HepG2 (cell line): Measurements from ENCODE around the gene ALDH7A1. TPM values are rescaled to one million over a fixed set of nuclear protein-coding genes. Genes with fewer than 3 reads are reported as not detected.
A peak's percentile ranks its signal among the peaks of the same experiment; 100 is the strongest.

Source experiments
- ELF3 ChIP-seq: IDR thresholded peaks from 2 replicates; pipeline ENCODE4 v1.6.1; 2016; ENCODE audit warnings: missing genetic modification reagents, missing compliant biosample characterization
- GMEB1 ChIP-seq: sonication (generic); formaldehyde crosslinking; IDR thresholded peaks from 2 replicates; pipeline ENCODE4 v1.5.1; 2020; ENCODE audit warnings: missing genetic modification reagents, mild to moderate bottlenecking, borderline replicate concordance
- HES4 ChIP-seq: sonication (generic); formaldehyde crosslinking; IDR thresholded peaks from 2 replicates; pipeline ENCODE4 v1.9.0; 2021; ENCODE audit warnings: mild to moderate bottlenecking, missing genetic modification reagents, borderline replicate concordance
- HMGA1 ChIP-seq: sonication (generic); formaldehyde crosslinking; conservative IDR thresholded peaks from 2 replicates; pipeline ENCODE4 v1.4.0; 2020; ENCODE audit warnings: missing genetic modification reagents
- IRF9 ChIP-seq: sonication (generic); formaldehyde crosslinking; IDR thresholded peaks from 2 replicates; pipeline ENCODE4 v1.8.0; 2022; ENCODE audit warnings: missing genetic modification reagents, mild to moderate bottlenecking, borderline replicate concordance
- KDM5B ChIP-seq: sonication (generic); formaldehyde crosslinking; IDR thresholded peaks from 2 replicates; pipeline ENCODE4 v1.4.0; 2020; ENCODE audit warnings: missing genetic modification reagents, mild to moderate bottlenecking, borderline replicate concordance
- MAFK ChIP-seq, 2 experiments: IDR thresholded peaks in 1 of 2; conservative IDR thresholded peaks in 1 of 2; 2 replicates each; pipeline ENCODE4 v1.6.1; 2011; ENCODE audit warnings: improper control_type of control experiment in 2 of 2, low read length in 2 of 2
- NR2F2 ChIP-seq: IDR thresholded peaks from 2 replicates; pipeline ENCODE4 v1.6.1; 2012; ENCODE audit warnings: low read depth, inconsistent platforms, borderline replicate concordance
- SNAPC4 ChIP-seq: sonication (generic); formaldehyde crosslinking; IDR thresholded peaks from 2 replicates; pipeline ENCODE4 v1.4.0; 2020; ENCODE audit warnings: mild to moderate bottlenecking, missing genetic modification reagents
- THRA ChIP-seq: sonication (generic); formaldehyde crosslinking; IDR thresholded peaks from 2 replicates; pipeline ENCODE4 v1.4.0; 2020; ENCODE audit warnings: missing genetic modification reagents, borderline replicate concordance
- ZFP37 ChIP-seq: sonication (generic); formaldehyde crosslinking; IDR thresholded peaks from 2 replicates; pipeline ENCODE4 v1.4.0; 2020; ENCODE audit warnings: missing genetic modification reagents, borderline replicate concordance
- ZNF333 ChIP-seq: sonication (generic); formaldehyde crosslinking; IDR thresholded peaks from 2 replicates; pipeline ENCODE4 v1.4.0; 2020; ENCODE audit warnings: mild to moderate bottlenecking, missing genetic modification reagents, borderline replicate concordance
- ZNF503 ChIP-seq: sonication (generic); formaldehyde crosslinking; IDR thresholded peaks from 2 replicates; pipeline ENCODE4 v1.4.0; 2020; ENCODE audit warnings: missing genetic modification reagents
- ZNF543 ChIP-seq: sonication (generic); formaldehyde crosslinking; IDR thresholded peaks from 2 replicates; pipeline ENCODE4 v1.4.0; 2020; ENCODE audit warnings: mild to moderate bottlenecking, missing genetic modification reagents
- ZNF616 ChIP-seq: sonication (generic); formaldehyde crosslinking; IDR thresholded peaks from 2 replicates; pipeline ENCODE4 v1.5.0; 2020; ENCODE audit warnings: low read depth, mild to moderate bottlenecking, missing genetic modification reagents
- ZNF766 ChIP-seq: sonication (generic); formaldehyde crosslinking; IDR thresholded peaks from 2 replicates; pipeline ENCODE4 v1.5.0; 2020; ENCODE audit warnings: missing genetic modification reagents, borderline replicate concordance
- polyA plus RNA-seq, 8 experiments: library from polyadenylated mRNA; depleted of rRNA in 3 of 8; stranded (reverse) in 7 of 8; unstranded in 1 of 8; fragments of >200 nt; fragmentation: Illumina TruSeq in 4 of 8; extraction: Trizol in 4 of 8; gene quantifications; 2 replicates each; pipeline versions ENCODE4 v1.2.1 to v1.2.3, GENCODE V29; 2011 to 2016; ENCODE audit warnings: low read depth in 4 of 8, missing spikeins in 1 of 8, mixed read lengths in 1 of 8; ENCODE audit not compliant: insufficient read depth in 1 of 8
- total RNA-seq, 5 experiments: library from RNA; depleted of rRNA; stranded (reverse); fragments of >200 nt; fragmentation: Illumina TruSeq; extraction: Trizol; gene quantifications; 2 replicates each; pipeline ENCODE4 v1.2.3, GENCODE V29; 2016; ENCODE audit warnings: low read depth in 1 of 5

ALDH7A1 gene
- total and polyA plus RNA-seq, 2 of the 13 experiments (the other 11 are each of a cell fraction or from before 2014, with no cell fraction given): 69.0 to 100 TPM

GRCh38 chr5:126594748-126595485 is at the start of gene ALDH7A1 (continued):
- peak; percentile 67; the same call in 1 of the 2 replicates for TF ChIP-seq SNAPC4 (CRISPR knock-in tag)
- 0 out of 2 replicates have a peak, but pooled peaks have one; percentile 35 for TF ChIP-seq ZNF503
- no peak for TF ChIP-seq HMGA1 (CRISPR knock-in tag)
- no peak for TF ChIP-seq ZNF616 (CRISPR knock-in tag)
- TF ChIP-seq THRA (CRISPR knock-in tag): 0 out of 2 replicates have a peak, but pooled peaks have one; percentile 37
- peak; percentile 37; the same call in 1 of the 2 replicates for TF ChIP-seq NR2F2
- TF ChIP-seq ZNF766 (CRISPR knock-in tag): 0 out of 2 replicates have a peak, but pooled peaks have one; percentile 35
- peak; percentile 52; the same call in 1 of the 2 replicates for TF ChIP-seq GMEB1 (CRISPR knock-in tag)
- peak; percentile 85 for TF ChIP-seq ELF3
- peak; percentile 84; the same call in 1 of the 2 replicates for TF ChIP-seq KDM5B (CRISPR knock-in tag)
- no peak for TF ChIP-seq ZNF333 (CRISPR knock-in tag)
- peak; percentile 76; the same call in 1 of the 2 replicates for TF ChIP-seq IRF9 (CRISPR knock-in tag)
- TF ChIP-seq ZNF543: no peak
- no peak; the same call in 1 of the 2 replicates for TF ChIP-seq ZFP37 (CRISPR knock-in tag)
- TF ChIP-seq HES4 (CRISPR knock-in tag): 0 out of 2 replicates have a peak, but pooled peaks have one; percentile 59
- no peak for TF ChIP-seq MAFK (conservative IDR thresholded peaks at IDR 0.05 in 1 of 2, IDR thresholded peaks at IDR 0.05 in 1 of 2; ENCODE audit: low read length in 2 of 2)
